Prostate gland (tissue), 2 donors: ENCODE data around the gene XDH. TPM values are rescaled to one million over a fixed set of nuclear protein-coding genes. Genes with fewer than 3 reads are reported as not detected.

Source experiments
- DNase-seq: peaks from one replicate; pipeline ENCODE4 v3.0.0-alpha.2; 2019; ENCODE audit warnings: low spot score
- H3K27ac ChIP-seq, 2 donors: fragments of 200-600 bp; sonication (generic); 2 replicates each; pipeline ENCODE4 v1.5.1; 2017 to 2019
- H3K27me3 ChIP-seq: fragments of 200-600 bp; sonication (generic); replicated peaks from 2 replicates; pipeline ENCODE4 v1.5.1; 2019; ENCODE audit not compliant: insufficient read depth
- H3K36me3 ChIP-seq, 2 donors: fragments of 200-600 bp; sonication (generic); 1 replicate in 1 of 2; 2 replicates in 1 of 2; pipeline versions ENCODE4 v1.5.1 to v1.8.1; 2017 to 2019
- H3K4me1 ChIP-seq: fragments of 200-600 bp; sonication (generic); replicated peaks from 2 replicates; pipeline ENCODE4 v1.5.1; 2019
- H3K4me3 ChIP-seq, 2 donors: fragments of 200-600 bp; sonication (generic); 2 replicates each; pipeline ENCODE4 v1.5.1; 2017 to 2019
- H3K9me3 ChIP-seq: fragments of 200-600 bp; sonication (generic); 2 replicates; pipeline ENCODE4 v1.5.1; 2017
- POLR2A ChIP-seq: fragments of 450-650 bp; IDR thresholded peaks from one replicate; pipeline ENCODE4 v1.6.1; 2016; ENCODE audit warnings: antibody characterized with exemption, mild to moderate bottlenecking
- POLR2AphosphoS5 ChIP-seq: sonication (generic); formaldehyde crosslinking; IDR thresholded peaks from one replicate; pipeline ENCODE4 v1.6.1; 2017; ENCODE audit warnings: antibody characterized with exemption
- WGBS: methylation state at CpG from one replicate; pipeline ENCODE4 v1.1.5; 2018; 5-methylcytosine and 5-hydroxymethylcytosine counted together
- intact Hi-C: fragments of 100-400 bp; cut with DNase I; formaldehyde crosslinking; loops from one replicate; pipeline ENCODE4 v1.14.2; 2022
- total RNA-seq, 2 donors: library from RNA; depleted of rRNA; stranded (reverse); fragments of >200 nt; gene quantifications; one replicate each; pipeline ENCODE4 v1.1.0, GENCODE V29; 2016
- TF ChIP-seq, protein P1 (sequence below), 4 experiments: fragments of 200-600 bp in 2 of 4; fragments of 450-650 bp in 2 of 4; sonication (generic) in 2 of 4; IDR thresholded peaks; 1 replicate in 3 of 4; 2 replicates in 1 of 4; pipeline ENCODE4 v1.5.1; 2016 to 2019; ENCODE audit warnings: antibody characterized with exemption in 4 of 4, mild to moderate bottlenecking in 2 of 4, moderate library complexity in 2 of 4

XDH gene
- total RNA-seq, 2 donors from 2014 or later, result 1.2 to 2.5 TPM

GRCh38 chr2:31337860-31338259 is 76.7 kb downstream of the XDH start:
- Histone ChIP-seq H3K27ac (no peak overlapping the region), H3K27me3 (peaks cover 2% of the 10 kb centered on the region), H3K4me1 (no peaks in the 10 kb centered on the region), H3K4me3 (no peak overlapping the region), H3K9me3 (no peaks in the 10 kb centered on the region), H3K36me3 (no peaks in the 10 kb centered on the region)
- intact Hi-C loops, result loop anchor here (10.0 kb wide), 2 partner anchors 497 to 1173 kb away; no protein-coding TSS in a partner anchor
- 85% methylated on average over 6 of the region's 6 CpGs for WGBS
- TF ChIP-seq, protein P1, sequence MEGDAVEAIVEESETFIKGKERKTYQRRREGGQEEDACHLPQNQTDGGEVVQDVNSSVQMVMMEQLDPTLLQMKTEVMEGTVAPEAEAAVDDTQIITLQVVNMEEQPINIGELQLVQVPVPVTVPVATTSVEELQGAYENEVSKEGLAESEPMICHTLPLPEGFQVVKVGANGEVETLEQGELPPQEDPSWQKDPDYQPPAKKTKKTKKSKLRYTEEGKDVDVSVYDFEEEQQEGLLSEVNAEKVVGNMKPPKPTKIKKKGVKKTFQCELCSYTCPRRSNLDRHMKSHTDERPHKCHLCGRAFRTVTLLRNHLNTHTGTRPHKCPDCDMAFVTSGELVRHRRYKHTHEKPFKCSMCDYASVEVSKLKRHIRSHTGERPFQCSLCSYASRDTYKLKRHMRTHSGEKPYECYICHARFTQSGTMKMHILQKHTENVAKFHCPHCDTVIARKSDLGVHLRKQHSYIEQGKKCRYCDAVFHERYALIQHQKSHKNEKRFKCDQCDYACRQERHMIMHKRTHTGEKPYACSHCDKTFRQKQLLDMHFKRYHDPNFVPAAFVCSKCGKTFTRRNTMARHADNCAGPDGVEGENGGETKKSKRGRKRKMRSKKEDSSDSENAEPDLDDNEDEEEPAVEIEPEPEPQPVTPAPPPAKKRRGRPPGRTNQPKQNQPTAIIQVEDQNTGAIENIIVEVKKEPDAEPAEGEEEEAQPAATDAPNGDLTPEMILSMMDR (IDR thresholded peaks at IDR 0.05), result no peak
- TF ChIP-seq POLR2A (no peak), POLR2AphosphoS5 (no peak)
- DNase-seq, result no peak

GRCh38 chr2:31337197-31337596 is 77.3 kb downstream of the XDH start:
- H3K4me3 ChIP-seq, result no peak overlapping the region
- H3K36me3 ChIP-seq, result no peaks in the 10 kb centered on the region
- no peak overlapping the region for H3K27ac ChIP-seq
- no peaks in the 10 kb centered on the region for H3K9me3 ChIP-seq
- 88% methylated on average over 3 of the region's 3 CpGs for WGBS
- TF ChIP-seq, protein P1 (IDR thresholded peaks at IDR 0.05), result no peak
- TF ChIP-seq POLR2A, result no peak
- DNase-seq, result no peak
- intact Hi-C loops, result loop anchor here (10.0 kb wide), 2 partner anchors 498 to 1172 kb away; no protein-coding TSS in a partner anchor
- no peaks in the 10 kb centered on the region for H3K4me1 ChIP-seq
- H3K27me3 ChIP-seq, result peaks cover 2% of the 10 kb centered on the region

- intact Hi-C loops, result loop anchor here (10.0 kb wide), 2 partner anchors 499 to 1171 kb away; no protein-coding TSS in a partner anchor
- Histone ChIP-seq H3K9me3 (no peaks in the 10 kb centered on the region), H3K27me3 (peaks cover 2% of the 10 kb centered on the region), H3K4me1 (no peaks in the 10 kb centered on the region), H3K4me3 (no peak overlapping the region), H3K27ac (no peak overlapping the region), H3K36me3 (no peaks in the 10 kb centered on the region)
- TF ChIP-seq POLR2A (no peak), POLR2AphosphoS5 (no peak)
- TF ChIP-seq, protein P1 (IDR thresholded peaks at IDR 0.05), result no peak
- WGBS, result 86% methylated on average over 5 of the region's 5 CpGs
- DNase-seq, result no peak
Measured at GRCh38 chr2:31335921-31336585, 78.5 kb downstream of the XDH start.

DNA sequence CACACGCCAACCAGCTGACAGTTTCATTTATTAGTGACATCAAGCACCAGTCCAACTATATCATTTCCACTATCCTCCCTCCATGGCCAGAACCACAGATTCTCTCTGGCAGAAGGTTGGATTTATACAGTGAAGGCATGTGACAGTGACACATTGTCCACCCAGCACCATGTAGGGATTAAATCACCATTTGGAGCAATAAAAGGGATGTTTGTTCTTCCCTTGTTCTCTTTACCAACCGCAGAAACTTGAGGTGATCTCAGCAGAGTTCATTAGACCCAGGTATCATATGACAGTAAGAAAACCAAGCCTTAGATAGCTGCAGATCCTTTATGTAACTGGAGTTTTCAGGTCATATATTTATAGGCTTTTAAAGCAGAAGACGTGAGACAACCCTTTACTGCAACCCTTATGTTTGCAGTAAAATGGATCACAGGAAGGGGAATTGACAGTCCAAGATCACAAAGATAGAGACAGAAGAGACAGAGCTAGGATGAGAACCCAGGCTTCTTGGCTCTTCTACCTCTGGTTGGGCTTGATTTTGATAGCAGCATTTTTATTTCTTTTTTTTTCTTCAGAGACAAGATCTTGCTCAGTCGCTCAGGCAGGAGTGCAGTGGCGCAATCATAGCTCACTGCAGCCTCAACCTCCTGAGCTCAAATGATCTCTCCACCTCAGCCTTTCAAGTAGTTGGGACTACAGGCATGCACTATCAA is 80.1 kb downstream of the XDH start:
- no peak for DNase-seq
- no peaks in the 10 kb centered on the region for H3K9me3 ChIP-seq
- intact Hi-C loops, result loop anchor here (5.0 to 10.0 kb wide), 4 partner anchors 102 to 1170 kb away; partner anchors contain the start of gene EHD3

GRCh38 chr2:31333527-31334183 is 80.9 kb downstream of the XDH start:
- intact Hi-C loops, result loop anchor here (5.0 to 10.0 kb wide), 4 partner anchors 101 to 1169 kb away; partner anchors contain the start of gene EHD3
- H3K4me1 ChIP-seq, result no peaks in the 10 kb centered on the region
- H3K27me3 ChIP-seq, result peaks cover 2% of the 10 kb centered on the region
- peak; percentile 89 for DNase-seq
- TF ChIP-seq, protein P1 (IDR thresholded peaks at IDR 0.05), result peak; percentile 64 to 95 (median 89)
- TF ChIP-seq POLR2AphosphoS5 (peak; percentile 38), POLR2A (no peak)
- whole genome bisulfite sequencing, result 12% methylated on average over 8 of the region's 8 CpGs
- no peak overlapping the region for H3K4me3 ChIP-seq
- peak overlapping the region in 1 of 2 donors; percentile 7 for H3K27ac ChIP-seq
- no peaks in the 10 kb centered on the region for H3K9me3 ChIP-seq
- no peaks in the 10 kb centered on the region for H3K36me3 ChIP-seq

More for the DNA sequence above, 80.1 kb downstream of the XDH start:
- Histone ChIP-seq H3K36me3 (no peaks in the 10 kb centered on the region), H3K27me3 (peaks cover 2% of the 10 kb centered on the region), H3K4me1 (no peaks in the 10 kb centered on the region), H3K27ac (no peak overlapping the region), H3K4me3 (no peak overlapping the region)
- WGBS, result 33% methylated on average over 5 of the region's 5 CpGs
- peak; percentile 27 for TF ChIP-seq POLR2AphosphoS5
- no peak for TF ChIP-seq POLR2A
